Naive thymus-derived CD4-positive, alpha-beta T cell (primary cell): Measurements from ENCODE around the gene NCBP3. TPM values are rescaled to one million over a fixed set of nuclear protein-coding genes. Genes with fewer than 3 reads are reported as not detected.
"Not testable (repeated sequence)": the region's sequence is repeated elsewhere in the genome, so short reads cannot be mapped to it uniquely, and the experiment has no call there.

Source experiments
- ATAC-seq: fragments of 150-1000 bp; cut with Tn5 transposase; 2 replicates; pipeline ENCODE4 v1.10.0; 2021; ENCODE audit warnings: mild to moderate bottlenecking, moderate library complexity
- CTCF ChIA-PET: fragments of 350-600 bp; sonication (Branson Sonifier 250); formaldehyde crosslinking; loops from one replicate; lab custom pipeline; 2021; ENCODE audit warnings: antibody characterized with exemption; lab: Charles Lee
- POLR2A ChIA-PET: fragments of 350-600 bp; sonication (Branson Sonifier 250); formaldehyde crosslinking; loops from one replicate; lab custom pipeline; 2021; ENCODE audit warnings: antibody characterized with exemption, inconsistent platforms; lab: Charles Lee
- DNase-seq, 9 donors: peaks; one replicate each; pipeline versions ENCODE4 v3.0.0 to v3.0.0-alpha.2; 2020 to 2022; ENCODE audit warnings: mixed read lengths in 1 of 9
- H3K27ac ChIP-seq: one replicate; pipeline ENCODE4 v1.7.0; 2013; ENCODE audit warnings: mild to moderate bottlenecking, low read depth, low read length, moderate library complexity
- H3K27me3 ChIP-seq, 2 donors: one replicate each; pipeline ENCODE4 v1.7.0; 2013; ENCODE audit warnings: low read length in 2 of 2, mild to moderate bottlenecking in 2 of 2, moderate library complexity in 2 of 2; ENCODE audit not compliant: control insufficient read depth in 2 of 2, insufficient read depth in 2 of 2
- H3K36me3 ChIP-seq, 3 experiments: 1 replicate in 2 of 3; 2 replicates in 1 of 3; pipeline ENCODE4 v1.7.0; 2013; ENCODE audit warnings: low read length in 3 of 3, mild to moderate bottlenecking in 3 of 3, moderate library complexity in 1 of 3; ENCODE audit not compliant: insufficient read depth in 3 of 3, control insufficient read depth in 2 of 3
- H3K4me1 ChIP-seq, 2 donors: one replicate each; pipeline ENCODE4 v1.7.0; 2013; ENCODE audit warnings: low read length in 2 of 2, mild to moderate bottlenecking in 2 of 2, moderate library complexity in 1 of 2; ENCODE audit not compliant: control insufficient read depth in 2 of 2, insufficient read depth in 2 of 2
- H3K4me3 ChIP-seq: 2 replicates; pipeline ENCODE4 v1.7.0; 2013; ENCODE audit warnings: mild to moderate bottlenecking, low read length
- H3K9me3 ChIP-seq, 3 experiments: 1 replicate in 2 of 3; 2 replicates in 1 of 3; pipeline ENCODE4 v1.7.0; 2013; ENCODE audit warnings: low read length in 3 of 3; ENCODE audit not compliant: control insufficient read depth in 2 of 3
- H3K27ac Mint-ChIP-seq, 9 donors: one replicate each; pipeline ENCODE4 v1.8.0; 2020 to 2022; ENCODE audit warnings: mixed read lengths in 9 of 9, mild to moderate bottlenecking in 8 of 9, moderate library complexity in 5 of 9, inconsistent platforms in 2 of 9
- H3K27me3 Mint-ChIP-seq, 5 donors: one replicate each; pipeline ENCODE4 v1.8.0; 2021 to 2022; ENCODE audit warnings: mixed read lengths in 5 of 5, mild to moderate bottlenecking in 1 of 5
- H3K36me3 Mint-ChIP-seq, 5 donors: one replicate each; pipeline ENCODE4 v1.8.0; 2020 to 2022; ENCODE audit warnings: mixed read lengths in 5 of 5, mild to moderate bottlenecking in 3 of 5, inconsistent platforms in 1 of 5
- H3K4me1 Mint-ChIP-seq, 7 donors: one replicate each; pipeline ENCODE4 v1.8.0; 2020 to 2022; ENCODE audit warnings: mixed read lengths in 7 of 7, mild to moderate bottlenecking in 3 of 7, inconsistent platforms in 1 of 7
- H3K4me3 Mint-ChIP-seq, 10 donors: one replicate each; pipeline ENCODE4 v1.8.0; 2020 to 2022; ENCODE audit warnings: mild to moderate bottlenecking in 10 of 10, mixed read lengths in 10 of 10, moderate library complexity in 6 of 10, inconsistent platforms in 2 of 10
- H3K9me3 Mint-ChIP-seq, 11 donors: one replicate each; pipeline ENCODE4 v1.8.0; 2020 to 2022; ENCODE audit warnings: mixed read lengths in 11 of 11, mild to moderate bottlenecking in 4 of 11, inconsistent platforms in 1 of 11, moderate library complexity in 1 of 11
- intact Hi-C, 2 donors: fragments of 100-400 bp; cut with micrococcal nuclease; formaldehyde crosslinking; loops; one replicate each; pipeline ENCODE4 v1.15.1; 2023
- polyA plus RNA-seq, 2 donors: library from polyadenylated mRNA; unstranded; fragments of 300-500 nt; fragmentation: Illumina TruSeq; gene quantifications; one replicate each; pipeline ENCODE4 v1.2.3, GENCODE V29; 2021
- total RNA-seq, 6 experiments: library from RNA in 5 of 6; stranded (reverse) in 5 of 6; gene quantifications; 1 replicate in 5 of 6; 2 replicates in 1 of 6; pipeline ENCODE4 v1.2.3 and lab custom pipeline; 2021 to 2026

Gene NCBP3
- total and polyA plus RNA-seq, 7 experiments from 2014 or later, result 7.8 to 49.4 (median 41.5) TPM

GRCh38 chr17:3857261-3858105 is 11.4 kb upstream of the NCBP3 start:
- Histone ChIP-seq H3K27me3 (no peaks in the 10 kb centered on the region), H3K9me3 (no peaks in the 10 kb centered on the region), H3K27ac (no peak overlapping the region), H3K36me3 (peaks cover 0 to 18% (median 0%) of the 10 kb centered on the region in 3 experiments), H3K4me3 (no peak overlapping the region), H3K4me1 (no peaks in the 10 kb centered on the region)
- ATAC-seq (no peak), DNase-seq (no peak)
- intact Hi-C loops, result no loop called here
- ChIA-PET CTCF (interaction anchor here (0.9 kb wide), 1 partner anchor 219 kb away, joined by 4 read pairs; no protein-coding TSS in a partner anchor), POLR2A (interaction anchor here (2.1 kb wide), 1 partner anchor 11 kb away, joined by 6 read pairs; the partner anchor contains the start of gene NCBP3)
- Mint-ChIP-seq H3K27me3 (peaks cover 0 to 3% (median 0%) of the 10 kb centered on the region in 5 donors), H3K4me1 (no peaks in the 10 kb centered on the region), H3K36me3 (peaks cover 0 to 15% (median 0%) of the 10 kb centered on the region in 5 donors), H3K27ac (no peak overlapping the region), H3K9me3 (peaks cover 0 to 1% (median 0%) of the 10 kb centered on the region in 11 donors), H3K4me3 (no peak overlapping the region)

GRCh38 chr17:3854204-3854603 is 8.2 kb upstream of the NCBP3 start:
- H3K27me3 Mint-ChIP-seq, result peaks cover 0 to 15% (median 4%) of the 10 kb centered on the region in 5 donors
- intact Hi-C loops, H3K4me1 ChIP-seq, H3K9me3 ChIP-seq, POLR2A ChIA-PET, H3K9me3 Mint-ChIP-seq, H3K4me3 Mint-ChIP-seq, H3K27ac Mint-ChIP-seq, ATAC-seq, H3K4me1 Mint-ChIP-seq, DNase-seq, H3K4me3 ChIP-seq, H3K36me3 ChIP-seq, CTCF ChIA-PET, H3K36me3 Mint-ChIP-seq, H3K27ac ChIP-seq, H3K27me3 ChIP-seq: not testable (repeated sequence)

DNA sequence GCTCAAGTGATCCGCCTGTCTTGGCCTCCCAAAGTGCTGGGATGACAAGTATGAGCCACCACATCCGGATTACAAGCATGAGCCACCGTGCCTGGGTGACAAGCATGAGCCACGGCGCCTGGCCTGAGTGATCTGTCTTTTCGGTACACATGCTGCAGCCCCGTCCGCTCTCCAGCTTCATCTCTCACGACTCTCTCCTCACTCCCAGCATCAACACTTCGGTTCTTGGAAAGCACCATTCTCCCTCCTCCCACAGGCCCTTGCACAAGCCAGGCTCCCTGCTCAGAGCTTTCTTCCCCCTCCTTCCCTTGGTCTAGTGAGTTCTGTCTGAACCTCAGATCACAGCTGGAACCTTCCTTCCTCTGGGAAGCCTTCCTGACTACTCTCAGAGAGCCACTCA is 6.5 kb upstream of the NCBP3 start:
- Mint-ChIP-seq H3K4me3 (no peak overlapping the region), H3K4me1 (peaks cover 0 to 3% (median 0%) of the 10 kb centered on the region in 7 donors), H3K36me3 (no peaks in the 10 kb centered on the region), H3K27me3 (peaks cover 0 to 16% (median 4%) of the 10 kb centered on the region in 5 donors), H3K27ac (no peak overlapping the region), H3K9me3 (peaks cover 0 to 2% (median 0%) of the 10 kb centered on the region in 11 donors)
- no peak for DNase-seq
- Histone ChIP-seq H3K4me1 (no peaks in the 10 kb centered on the region), H3K27me3 (no peaks in the 10 kb centered on the region), H3K36me3 (no peaks in the 10 kb centered on the region), H3K4me3 (no peak overlapping the region), H3K9me3 (no peaks in the 10 kb centered on the region), H3K27ac (no peak overlapping the region)
- intact Hi-C loops, result no loop called here
- ATAC-seq, result no peak
- ChIA-PET CTCF (interaction anchor here (0.8 kb wide), 1 partner anchor 1146 kb away, joined by 3 read pairs; no protein-coding TSS in a partner anchor), POLR2A (no interaction called here)

DNA sequence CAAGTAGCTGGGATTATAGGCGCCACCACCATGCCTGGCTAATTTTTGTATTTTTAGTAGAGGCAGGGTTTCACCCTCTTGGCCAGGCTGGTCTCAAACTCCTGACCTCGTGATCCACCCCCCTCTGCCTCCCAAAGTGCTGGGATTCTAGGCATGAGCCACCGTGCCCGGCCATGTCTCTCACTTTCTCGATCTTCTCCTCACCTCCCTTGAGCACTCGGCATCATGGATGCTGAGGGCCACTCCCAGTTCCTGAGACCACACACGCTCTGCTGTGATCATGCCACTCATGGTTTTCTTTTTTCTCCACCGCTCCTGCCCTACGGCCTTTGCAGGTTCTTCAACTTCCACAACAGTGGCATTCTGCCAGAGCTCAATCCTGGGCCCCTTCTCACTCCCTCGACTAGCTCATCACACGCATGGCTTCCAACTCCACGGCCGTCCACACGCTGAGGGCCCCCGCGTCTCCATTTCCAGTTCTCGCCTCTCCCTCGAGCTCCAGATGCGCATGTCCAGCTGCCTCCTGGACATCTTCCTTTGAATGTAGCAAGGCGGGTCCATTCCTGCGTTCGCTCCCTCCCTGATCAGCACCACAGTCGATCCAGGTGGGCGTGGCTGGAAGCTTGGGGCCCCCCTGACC is 5.5 kb upstream of the NCBP3 start:
- H3K4me1 Mint-ChIP-seq, result peaks cover 0 to 9% (median 0%) of the 10 kb centered on the region in 7 donors
- no peak overlapping the region for H3K4me3 Mint-ChIP-seq
- Histone ChIP-seq H3K27me3 (no peaks in the 10 kb centered on the region), H3K4me3 (no peak overlapping the region), H3K9me3 (no peaks in the 10 kb centered on the region), H3K27ac (no peak overlapping the region), H3K36me3 (no peaks in the 10 kb centered on the region), H3K4me1 (no peaks in the 10 kb centered on the region)
- H3K27ac Mint-ChIP-seq, result peak overlapping the region in 1 of 9 donors; percentile 7
- intact Hi-C loops, result no loop called here
- ATAC-seq (no peak), DNase-seq (no peak)
- POLR2A ChIA-PET, result no interaction called here
- peaks cover 0 to 2% (median 0%) of the 10 kb centered on the region in 11 donors for H3K9me3 Mint-ChIP-seq
- H3K27me3 Mint-ChIP-seq, result peaks cover 0 to 17% (median 4%) of the 10 kb centered on the region in 5 donors
- H3K36me3 Mint-ChIP-seq, result no peaks in the 10 kb centered on the region
- CTCF ChIA-PET, result no interaction called here

- no peak for DNase-seq
- peaks cover 12 to 17% of the 10 kb centered on the region in 2 donors for H3K4me1 ChIP-seq
- Mint-ChIP-seq H3K36me3 (peaks cover 0 to 4% (median 0%) of the 10 kb centered on the region in 5 donors), H3K27me3 (peaks cover 0 to 17% (median 4%) of the 10 kb centered on the region in 5 donors), H3K9me3 (peaks cover 0 to 1% (median 0%) of the 10 kb centered on the region in 11 donors), H3K27ac (no peak overlapping the region), H3K4me3 (no peak overlapping the region), H3K4me1 (peaks cover 18 to 31% (median 19%) of the 10 kb centered on the region in 7 donors)
- no peak for ATAC-seq
- no peak overlapping the region for H3K4me3 ChIP-seq
- H3K27me3 ChIP-seq, result no peaks in the 10 kb centered on the region
- ChIA-PET CTCF (no interaction called here), POLR2A (no interaction called here)
- peaks cover 0 to 5% (median 0%) of the 10 kb centered on the region in 3 experiments for H3K36me3 ChIP-seq
- intact Hi-C loops, result loop anchor here (5.0 to 10.0 kb wide), 2 partner anchors 226 to 801 kb away; no protein-coding TSS in a partner anchor
- no peak overlapping the region for H3K27ac ChIP-seq
- no peaks in the 10 kb centered on the region for H3K9me3 ChIP-seq
Measured at GRCh38 chr17:3848229-3848835, 2.3 kb upstream of the NCBP3 start.

DNA sequence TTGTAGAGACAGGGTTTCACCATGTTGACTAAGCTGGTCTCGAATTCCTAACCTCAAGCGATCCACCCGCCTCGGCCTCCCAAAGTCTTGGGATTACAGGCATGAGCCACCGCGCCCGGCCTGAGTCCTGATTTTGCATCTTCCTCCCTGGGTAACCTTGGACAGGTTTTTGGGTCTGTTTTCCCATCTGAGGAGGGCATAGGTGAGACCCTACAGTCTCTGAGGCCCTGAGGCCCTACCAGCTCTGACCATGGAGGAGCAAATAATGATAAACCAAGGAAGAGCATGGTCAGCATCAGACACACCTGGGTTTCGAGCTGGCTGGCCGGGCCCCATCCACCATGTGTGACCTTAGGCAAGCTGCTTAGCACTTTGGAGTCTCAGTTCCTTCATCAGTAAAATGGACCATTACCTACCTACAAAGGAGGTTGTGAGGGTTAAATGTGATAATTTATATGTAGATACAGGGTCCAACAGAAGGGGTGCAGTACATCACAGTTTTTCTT is 1.2 kb upstream of the NCBP3 start:
- Mint-ChIP-seq H3K27me3 (peaks cover 0 to 17% (median 4%) of the 10 kb centered on the region in 5 donors), H3K36me3 (peaks cover 0 to 4% (median 0%) of the 10 kb centered on the region in 5 donors), H3K27ac (peak overlapping the region in 2 of 9 donors; percentile 38 to 47), H3K4me3 (peak overlapping the region in 5 of 10 donors; percentile 13 to 95 (median 48)), H3K4me1 (peaks cover 18 to 31% (median 20%) of the 10 kb centered on the region in 7 donors), H3K9me3 (peaks cover 0 to 1% (median 0%) of the 10 kb centered on the region in 11 donors)
- H3K36me3 ChIP-seq, result peaks cover 0 to 12% (median 8%) of the 10 kb centered on the region in 3 experiments
- no peak overlapping the region for H3K4me3 ChIP-seq
- H3K9me3 ChIP-seq, result no peaks in the 10 kb centered on the region
- H3K27me3 ChIP-seq, result no peaks in the 10 kb centered on the region
- H3K4me1 ChIP-seq, result peaks cover 12 to 17% of the 10 kb centered on the region in 2 donors
- DNase-seq (no peak), ATAC-seq (no peak)
- POLR2A ChIA-PET, result interaction anchor here (0.9 to 1.6 kb wide), 4 partner anchors 46 to 136 kb away, joined by 4 to 9 read pairs (median 6); partner anchors contain the start of genes CAMKK1 and HASPIN
- CTCF ChIA-PET, result interaction anchor here (5.3 kb wide), 1 partner anchor 110 kb away, joined by 46 read pairs; no protein-coding TSS in a partner anchor
- H3K27ac ChIP-seq, result no peak overlapping the region
- intact Hi-C loops, result loop anchor here (2.0 to 10.0 kb wide), 3 partner anchors 228 to 800 kb away; partner anchors contain the start of genes CYB5D2 (in 1 of the 2) and ZZEF1 (in 1 of the 2)
